HepG2 (cell line): ENCODE data around the gene CRYZL1. TPM values are rescaled to one million over a fixed set of nuclear protein-coding genes. Genes with fewer than 3 reads are reported as not detected.

Experiments used
- ATAC-seq: fragments of 200-7000 bp; cut with Tn5 transposase; 3 replicates; pipeline ENCODE4 v1.9.1; 2020; ENCODE audit warnings: mild to moderate bottlenecking, moderate library complexity
- BruUV-seq: library from RNA; stranded (reverse); fragments of 400-500 nt; replicated peaks from 2 replicates; lab custom pipeline; 2021; lab: Mats Ljungman, UMichigan
- CTCF ChIA-PET: fragments of 300-600 bp; formaldehyde crosslinking; extraction: SDS; loops from one replicate; lab custom pipeline; 2021; ENCODE audit warnings: low total read pairs, inconsistent platforms, low intra/inter-chr PET ratio; lab: Yijun Ruan, JAX
- POLR2A ChIA-PET: fragments of 350-600 bp; sonication (Branson Sonifier 250); formaldehyde crosslinking; loops from one replicate; lab custom pipeline; 2020; ENCODE audit warnings: antibody characterized with exemption, inconsistent platforms; lab: Yijun Ruan, JAX
- DNase-seq: peaks from one replicate; pipeline ENCODE4 v3.0.0-alpha.2; 2015; ENCODE audit warnings: low spot score
- FAIRE-seq: peaks from 3 replicates; lab custom pipeline; 2011; peaks lifted over from hg19 to GRCh38; lab: Jason Lieb, UNC
- H2AFZ ChIP-seq: one replicate; pipeline ENCODE4 v1.6.1; 2011; ENCODE audit warnings: low read length, inconsistent platforms
- H3K27ac ChIP-seq: fragments of 300-600 bp; 3 replicates; pipeline ENCODE4 v1.8.0; 2011; ENCODE audit warnings: mixed run types, mild to moderate bottlenecking, mixed read lengths, low read length, inconsistent platforms; ENCODE audit not compliant: insufficient read depth; ENCODE audit errors: extremely low read length
- H3K27me3 ChIP-seq, 2 experiments: fragments of 200-600 bp in 1 of 2; 2 replicates in 1 of 2; 3 replicates in 1 of 2; pipeline versions ENCODE4 v1.6.0 to v1.8.0; 2011; ENCODE audit warnings: low read length in 2 of 2, mild to moderate bottlenecking in 2 of 2, moderate library complexity in 2 of 2, inconsistent platforms in 1 of 2; ENCODE audit not compliant: insufficient read depth in 2 of 2, control insufficient read depth in 1 of 2
- H3K36me3 ChIP-seq, 2 experiments: fragments of 200-600 bp in 1 of 2; replicated peaks in 1 of 2; 2 replicates in 1 of 2; 3 replicates in 1 of 2; pipeline versions ENCODE4 v1.5.1 to v1.8.0; 2011; ENCODE audit warnings: low read length in 2 of 2, inconsistent platforms in 1 of 2; ENCODE audit not compliant: insufficient read depth in 2 of 2, control insufficient read depth in 1 of 2
- H3K4me1 ChIP-seq: 2 replicates; pipeline ENCODE4 v1.5.1; 2012; ENCODE audit warnings: low read length, inconsistent platforms; ENCODE audit not compliant: insufficient read depth
- H3K4me2 ChIP-seq: 2 replicates; pipeline ENCODE4 v1.6.0; 2011; ENCODE audit warnings: low read depth, low read length, inconsistent platforms
- H3K4me3 ChIP-seq, 3 experiments: fragments of 200-600 bp in 1 of 3; sonication (generic), shearing (Covaris generic) in 1 of 3; replicated peaks in 1 of 3; 2 replicates each; pipeline ENCODE4 v1.5.1; 2011 to 2016; ENCODE audit warnings: low read length in 3 of 3, inconsistent platforms in 2 of 3, low read depth in 2 of 3, mild to moderate bottlenecking in 2 of 3, control low read depth in 1 of 3, mixed read lengths in 1 of 3; ENCODE audit not compliant: insufficient read depth in 1 of 3
- H3K79me2 ChIP-seq: one replicate; pipeline ENCODE4 v1.6.1; 2011; ENCODE audit warnings: low read length, inconsistent platforms; ENCODE audit not compliant: insufficient read depth
- H3K9ac ChIP-seq: 2 replicates; pipeline ENCODE4 v1.6.0; 2011; ENCODE audit warnings: mild to moderate bottlenecking, low read depth, low read length, inconsistent platforms; ENCODE audit not compliant: insufficient read depth
- H3K9me3 ChIP-seq: 2 replicates; pipeline ENCODE4 v1.5.1; 2012; ENCODE audit warnings: mild to moderate bottlenecking, low read length
- H4K20me1 ChIP-seq: 2 replicates; pipeline ENCODE4 v1.6.0; 2011; ENCODE audit warnings: inconsistent platforms, mild to moderate bottlenecking, low read length, moderate library complexity; ENCODE audit not compliant: insufficient read depth
- ASH2L ChIP-seq: fragments of 300-600, 200-600 bp; sonication (generic); IDR thresholded peaks from 2 replicates; pipeline ENCODE4 v1.7.0; 2017; ENCODE audit warnings: low read depth, mild to moderate bottlenecking, moderate library complexity, mixed read lengths, low read length; ENCODE audit not compliant: insufficient read length
- ATRX ChIP-seq: sonication (generic); formaldehyde crosslinking; IDR thresholded peaks from 2 replicates; pipeline ENCODE4 v1.4.0; 2020; ENCODE audit warnings: missing genetic modification reagents, borderline replicate concordance
- BCL3 ChIP-seq: sonication (generic); formaldehyde crosslinking; IDR thresholded peaks from 2 replicates; pipeline ENCODE4 v1.5.1; 2020; ENCODE audit warnings: mild to moderate bottlenecking, missing genetic modification reagents, moderate library complexity
- DNMT3B ChIP-seq: conservative IDR thresholded peaks from 2 replicates; pipeline ENCODE4 v1.6.1; 2016; ENCODE audit warnings: missing biosample characterization, control low read depth
- MED13 ChIP-seq: sonication (generic); formaldehyde crosslinking; IDR thresholded peaks from 2 replicates; pipeline ENCODE4 v1.5.0; 2020; ENCODE audit warnings: missing genetic modification reagents
- PRPF4 ChIP-seq: fragments of 200-400 bp; formaldehyde crosslinking; IDR thresholded peaks from 2 replicates; pipeline ENCODE4 v1.6.1; 2016; ENCODE audit warnings: low read length, low read depth; ENCODE audit not compliant: poor library complexity, severe bottlenecking
- RARG ChIP-seq: sonication (generic); formaldehyde crosslinking; IDR thresholded peaks from 2 replicates; pipeline ENCODE4 v1.4.0; 2020; ENCODE audit warnings: low read depth, mild to moderate bottlenecking, missing genetic modification reagents
- TBX2 ChIP-seq: sonication (generic); formaldehyde crosslinking; IDR thresholded peaks from 2 replicates; pipeline ENCODE4 v1.5.0; 2020; ENCODE audit warnings: missing genetic modification reagents, mild to moderate bottlenecking, borderline replicate concordance
- TCF12 ChIP-seq, 2 experiments: fragments of 450-650 bp in 1 of 2; sonication (generic) in 1 of 2; formaldehyde crosslinking in 1 of 2; IDR thresholded peaks; 2 replicates each; pipeline versions ENCODE4 v1.6.1 to v1.8.0; 2017 to 2022; ENCODE audit warnings: antibody characterized with exemption in 1 of 2, mild to moderate bottlenecking in 1 of 2, missing genetic modification reagents in 1 of 2, moderate library complexity in 1 of 2
- TFE3 ChIP-seq: IDR thresholded peaks from 2 replicates; pipeline ENCODE4 v1.6.1; 2016
- ZBTB7A ChIP-seq: sonication (generic); formaldehyde crosslinking; IDR thresholded peaks from 2 replicates; pipeline ENCODE4 v1.8.0; 2022; ENCODE audit warnings: mild to moderate bottlenecking, missing genetic modification reagents
- ZSCAN5A ChIP-seq: sonication (generic); formaldehyde crosslinking; IDR thresholded peaks from 2 replicates; pipeline ENCODE4 v1.8.0; 2022; ENCODE audit warnings: mild to moderate bottlenecking, missing genetic modification reagents, borderline replicate concordance
- WGBS: methylation state at CpG from one replicate; pipeline ENCODE4 v1.1.6; 2017; ENCODE audit warnings: low lambda C conversion rate; 5-methylcytosine and 5-hydroxymethylcytosine counted together
- in situ Hi-C: cut with HindIII; loops from 2 replicates; pipeline ENCODE4 v1.10.0; 2017; ENCODE audit warnings: low pct_unique_long_range_greater_than_20kb; ENCODE audit not compliant: extremely low pct_ligation_motif_present
- intact Hi-C: fragments of 100-400 bp; cut with micrococcal nuclease; formaldehyde crosslinking; loops from one replicate; pipeline ENCODE4 v1.10.0; 2022; ENCODE audit not compliant: unreplicated experiment
- polyA plus RNA-seq, 8 experiments: library from polyadenylated mRNA; depleted of rRNA in 3 of 8; stranded (reverse) in 7 of 8; unstranded in 1 of 8; fragments of >200 nt; fragmentation: Illumina TruSeq in 4 of 8; extraction: Trizol in 4 of 8; gene quantifications; 2 replicates each; pipeline versions ENCODE4 v1.2.1 to v1.2.3, GENCODE V29; 2011 to 2016; ENCODE audit warnings: low read depth in 4 of 8, missing spikeins in 1 of 8, mixed read lengths in 1 of 8; ENCODE audit not compliant: insufficient read depth in 1 of 8
- total RNA-seq, 5 experiments: library from RNA; depleted of rRNA; stranded (reverse); fragments of >200 nt; fragmentation: Illumina TruSeq; extraction: Trizol; gene quantifications; 2 replicates each; pipeline ENCODE4 v1.2.3, GENCODE V29; 2016; ENCODE audit warnings: low read depth in 1 of 5

CRYZL1 gene
- total and polyA plus RNA-seq, 2 of the 13 experiments (the other 11 are each of a cell fraction or from before 2014, with no cell fraction given): 20.3 to 27.7 TPM

- no peak for TF ChIP-seq TCF12 (IDR thresholded peaks at IDR 0.05)
- TF ChIP-seq TCF12 (CRISPR knock-in tag; IDR thresholded peaks at IDR 0.05): no peak
- no peak for TF ChIP-seq RARG (CRISPR knock-in tag)
- TF ChIP-seq ASH2L: no peak
- TF ChIP-seq PRPF4: no peak
- no peak for TF ChIP-seq TFE3 (CRISPR knock-in tag)
- no peak for TF ChIP-seq DNMT3B (CRISPR knock-in tag)
- no peak for TF ChIP-seq TBX2 (CRISPR knock-in tag)
- TF ChIP-seq MED13: no peak
- TF ChIP-seq ZBTB7A (CRISPR knock-in tag): no peak
- TF ChIP-seq ATRX (CRISPR knock-in tag): no peak
- TF ChIP-seq BCL3 (CRISPR knock-in tag): no peak
- TF ChIP-seq ZSCAN5A (CRISPR knock-in tag): no peak
- intact Hi-C loops: no loop called here
- in situ Hi-C loops: no loop called here
- Histone ChIP-seq H3K4me3 (no peak overlapping the region), H3K4me2 (no peak overlapping the region), H3K4me1 (peaks cover 9% of the 10 kb centered on the region; the same call in 1 of the 2 replicates), H4K20me1 (no peaks in the 10 kb centered on the region), H3K27ac (no peak overlapping the region), H2AFZ (no peak overlapping the region), H3K27me3 (no peaks in the 10 kb centered on the region), H3K36me3 (no peaks in the 10 kb centered on the region; a peak in 1 of 5 replicates), H3K79me2 (peaks cover 64% of the 10 kb centered on the region), H3K9ac (no peak overlapping the region), H3K9me3 (peaks cover 4% of the 10 kb centered on the region; the same call in 1 of the 2 replicates)
- ChIA-PET CTCF (no interaction called here), POLR2A (no interaction called here)
- BruUV-seq: no TSS peak
- 83% methylated on average over 8 of the region's 8 CpGs for WGBS
- DNase-seq: no peak
- no peak for ATAC-seq
- FAIRE-seq: no peak
These were observed 15.7 kb upstream of the CRYZL1 start for GRCh38 chr21:33657124-33657820.
